K562 (cell line): ENCODE results near the gene TMEM60. TPM values are rescaled to one million over a fixed set of nuclear protein-coding genes. Genes with fewer than 3 reads are reported as not detected.

Source experiments
- CEBPB ChIP-seq: fragments of 450-650 bp; IDR thresholded peaks from 2 replicates; pipeline ENCODE4 v1.6.1; 2016; ENCODE audit warnings: missing genetic modification characterization, missing compliant biosample characterization
- CEBPG ChIP-seq, 3 experiments: fragments of 200-800 bp in 1 of 3; sonication (Bioruptor generic) in 1 of 3; sonication (generic) in 1 of 3; formaldehyde crosslinking in 1 of 3; IDR thresholded peaks in 2 of 3; conservative IDR thresholded peaks in 1 of 3; 2 replicates each; pipeline versions ENCODE4 v1.6.1 to v1.8.0; 2016 to 2022; ENCODE audit warnings: missing compliant biosample characterization in 2 of 3, missing genetic modification characterization in 2 of 3, mild to moderate bottlenecking in 1 of 3, missing genetic modification reagents in 1 of 3
- CTBP1 ChIP-seq: fragments of 450-650 bp; IDR thresholded peaks from 2 replicates; pipeline ENCODE4 v1.6.1; 2016; ENCODE audit warnings: borderline replicate concordance
- GATAD2A ChIP-seq: fragments of 450-650 bp; IDR thresholded peaks from 2 replicates; pipeline ENCODE4 v1.6.1; 2017
- MIER1 ChIP-seq: fragments of 450-650 bp; IDR thresholded peaks from 2 replicates; pipeline ENCODE4 v1.6.1; 2016; ENCODE audit warnings: antibody characterized with exemption, mild to moderate bottlenecking, low read depth
- NONO ChIP-seq, 2 experiments: fragments of 200-400 bp in 1 of 2; fragments of 450-650 bp in 1 of 2; formaldehyde crosslinking in 1 of 2; IDR thresholded peaks; 2 replicates each; pipeline ENCODE4 v1.6.1; 2017; ENCODE audit warnings: low read depth in 2 of 2, mild to moderate bottlenecking in 2 of 2, moderate library complexity in 2 of 2, low read length in 1 of 2
- RREB1 ChIP-seq: fragments of 250-450 bp; sonication (Bioruptor Pico); IDR thresholded peaks from 2 replicates; pipeline ENCODE4 v1.4.0; 2020
- SMARCC2 ChIP-seq: fragments of 450-650 bp; IDR thresholded peaks from 2 replicates; pipeline ENCODE4 v1.6.1; 2017; ENCODE audit warnings: antibody characterized with exemption, moderate library complexity, mild to moderate bottlenecking, low read depth
- TBL1XR1 ChIP-seq, 2 experiments: IDR thresholded peaks; 2 replicates each; pipeline ENCODE4 v1.6.1; 2012; ENCODE audit warnings: improper control_type of control experiment in 2 of 2, low read length in 2 of 2, mild to moderate bottlenecking in 1 of 2
- TOE1 ChIP-seq, 2 experiments: fragments of 450-650 bp in 1 of 2; sonication (generic) in 1 of 2; formaldehyde crosslinking in 1 of 2; IDR thresholded peaks; 2 replicates each; pipeline versions ENCODE4 v1.7.1 to v1.8.0; 2016 to 2022; ENCODE audit warnings: borderline replicate concordance in 2 of 2, mild to moderate bottlenecking in 2 of 2, antibody characterized with exemption in 1 of 2, inconsistent platforms in 1 of 2, low read depth in 1 of 2, missing genetic modification reagents in 1 of 2, moderate library complexity in 1 of 2
- ZFP36 ChIP-seq: fragments of 150-350 bp; IDR thresholded peaks from 2 replicates; pipeline ENCODE4 v1.6.1; 2018; ENCODE audit warnings: low read length, low read depth; ENCODE audit not compliant: partially characterized antibody
- ZNF507 ChIP-seq: conservative IDR thresholded peaks from 2 replicates; pipeline ENCODE4 v1.6.1; 2017; ENCODE audit warnings: missing genetic modification characterization, missing compliant biosample characterization
- polyA plus RNA-seq, 8 experiments: library from polyadenylated mRNA; depleted of rRNA in 4 of 8; stranded (reverse) in 5 of 8; unstranded in 3 of 8; fragments of >200 nt; fragmentation: Nextera tagmentation in 2 of 8; fragmentation: Illumina TruSeq in 1 of 8; extraction: Ambion mirVana in 2 of 8; extraction: Trizol in 1 of 8; gene quantifications; 2 replicates each; pipeline versions ENCODE4 v1.2.1 to v1.2.3, GENCODE V29; 2011 to 2014; ENCODE audit warnings: inconsistent platforms in 1 of 8, missing spikeins in 1 of 8
- total RNA-seq, 7 experiments: library from RNA; depleted of rRNA in 6 of 7; stranded (reverse); fragments of >200 nt in 6 of 7; fragmentation: Illumina TruSeq in 2 of 7; extraction: Trizol in 2 of 7; gene quantifications; 2 replicates each; pipeline versions ENCODE4 v1.2.1 to v1.2.3, GENCODE V29; 2011 to 2021; ENCODE audit warnings: low replicate concordance in 1 of 7
- TF ChIP-seq, protein P1 (sequence below): sonication (generic); formaldehyde crosslinking; IDR thresholded peaks from 2 replicates; pipeline ENCODE4 v1.8.0; 2022; ENCODE audit warnings: missing genetic modification reagents, mild to moderate bottlenecking, borderline replicate concordance
- TF ChIP-seq, protein P2 (sequence below): fragments of 150-350 bp; IDR thresholded peaks from 2 replicates; pipeline ENCODE4 v1.6.1; 2014; ENCODE audit warnings: low read depth, mild to moderate bottlenecking, low read length, borderline replicate concordance

Gene TMEM60
- total and polyA plus RNA-seq, 9 of the 15 experiments (the other 6 are each of a cell fraction or from before 2014, with no cell fraction given), result 12.5 to 140 (median 38.4) TPM

GRCh38 chr7:77752016-77752415 lies 46.2 kb downstream of the TMEM60 start (continued):
- no peak for TF ChIP-seq CEBPG (CRISPR knock-in tag; IDR thresholded peaks at IDR 0.05)
- TF ChIP-seq CEBPG (tag; conservative IDR thresholded peaks at IDR 0.05 in 1 of 2, IDR thresholded peaks at IDR 0.05 in 1 of 2), result peak; percentile 28 to 71; a peak in 2 of 4 replicates
- TF ChIP-seq, protein P1, sequence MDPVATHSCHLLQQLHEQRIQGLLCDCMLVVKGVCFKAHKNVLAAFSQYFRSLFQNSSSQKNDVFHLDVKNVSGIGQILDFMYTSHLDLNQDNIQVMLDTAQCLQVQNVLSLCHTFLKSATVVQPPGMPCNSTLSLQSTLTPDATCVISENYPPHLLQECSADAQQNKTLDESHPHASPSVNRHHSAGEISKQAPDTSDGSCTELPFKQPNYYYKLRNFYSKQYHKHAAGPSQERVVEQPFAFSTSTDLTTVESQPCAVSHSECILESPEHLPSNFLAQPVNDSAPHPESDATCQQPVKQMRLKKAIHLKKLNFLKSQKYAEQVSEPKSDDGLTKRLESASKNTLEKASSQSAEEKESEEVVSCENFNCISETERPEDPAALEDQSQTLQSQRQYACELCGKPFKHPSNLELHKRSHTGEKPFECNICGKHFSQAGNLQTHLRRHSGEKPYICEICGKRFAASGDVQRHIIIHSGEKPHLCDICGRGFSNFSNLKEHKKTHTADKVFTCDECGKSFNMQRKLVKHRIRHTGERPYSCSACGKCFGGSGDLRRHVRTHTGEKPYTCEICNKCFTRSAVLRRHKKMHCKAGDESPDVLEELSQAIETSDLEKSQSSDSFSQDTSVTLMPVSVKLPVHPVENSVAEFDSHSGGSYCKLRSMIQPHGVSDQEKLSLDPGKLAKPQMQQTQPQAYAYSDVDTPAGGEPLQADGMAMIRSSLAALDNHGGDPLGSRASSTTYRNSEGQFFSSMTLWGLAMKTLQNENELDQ, result no peak
- TF ChIP-seq TBL1XR1 (IDR thresholded peaks at IDR 0.05; ENCODE audit: low read length in 2 of 2), result no peak
- TF ChIP-seq RREB1, result no peak
- TF ChIP-seq CTBP1, result peak; percentile 23; the same call in 1 of the 2 replicates
- no peak for TF ChIP-seq ZFP36
- no peak for TF ChIP-seq NONO (IDR thresholded peaks at IDR 0.05; ENCODE audit: low read depth in 2 of 2, low read length in 1 of 2)
- no peak for TF ChIP-seq SMARCC2
- no peak for TF ChIP-seq TOE1 (IDR thresholded peaks at IDR 0.05; ENCODE audit: borderline replicate concordance)
- no peak for TF ChIP-seq TOE1 (CRISPR knock-in tag; IDR thresholded peaks at IDR 0.05; ENCODE audit: borderline replicate concordance, low read depth)
- no peak for TF ChIP-seq MIER1
- TF ChIP-seq, protein P2, sequence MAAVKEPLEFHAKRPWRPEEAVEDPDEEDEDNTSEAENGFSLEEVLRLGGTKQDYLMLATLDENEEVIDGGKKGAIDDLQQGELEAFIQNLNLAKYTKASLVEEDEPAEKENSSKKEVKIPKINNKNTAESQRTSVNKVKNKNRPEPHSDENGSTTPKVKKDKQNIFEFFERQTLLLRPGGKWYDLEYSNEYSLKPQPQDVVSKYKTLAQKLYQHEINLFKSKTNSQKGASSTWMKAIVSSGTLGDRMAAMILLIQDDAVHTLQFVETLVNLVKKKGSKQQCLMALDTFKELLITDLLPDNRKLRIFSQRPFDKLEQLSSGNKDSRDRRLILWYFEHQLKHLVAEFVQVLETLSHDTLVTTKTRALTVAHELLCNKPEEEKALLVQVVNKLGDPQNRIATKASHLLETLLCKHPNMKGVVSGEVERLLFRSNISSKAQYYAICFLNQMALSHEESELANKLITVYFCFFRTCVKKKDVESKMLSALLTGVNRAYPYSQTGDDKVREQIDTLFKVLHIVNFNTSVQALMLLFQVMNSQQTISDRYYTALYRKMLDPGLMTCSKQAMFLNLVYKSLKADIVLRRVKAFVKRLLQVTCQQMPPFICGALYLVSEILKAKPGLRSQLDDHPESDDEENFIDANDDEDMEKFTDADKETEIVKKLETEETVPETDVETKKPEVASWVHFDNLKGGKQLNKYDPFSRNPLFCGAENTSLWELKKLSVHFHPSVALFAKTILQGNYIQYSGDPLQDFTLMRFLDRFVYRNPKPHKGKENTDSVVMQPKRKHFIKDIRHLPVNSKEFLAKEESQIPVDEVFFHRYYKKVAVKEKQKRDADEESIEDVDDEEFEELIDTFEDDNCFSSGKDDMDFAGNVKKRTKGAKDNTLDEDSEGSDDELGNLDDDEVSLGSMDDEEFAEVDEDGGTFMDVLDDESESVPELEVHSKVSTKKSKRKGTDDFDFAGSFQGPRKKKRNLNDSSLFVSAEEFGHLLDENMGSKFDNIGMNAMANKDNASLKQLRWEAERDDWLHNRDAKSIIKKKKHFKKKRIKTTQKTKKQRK, result no peak
- 0 out of 2 replicates have a peak, but pooled peaks have one; percentile 31 for TF ChIP-seq GATAD2A
- TF ChIP-seq CEBPB (tag), result peak; percentile 64
- TF ChIP-seq ZNF507 (tag), result no peak
